ENCODE data around the gene TCIRG1.
"Not testable (repeated sequence)": the region's sequence is repeated elsewhere in the genome, so short reads cannot be mapped to it uniquely, and the experiment has no call there.

TCIRG1 gene, protein sequence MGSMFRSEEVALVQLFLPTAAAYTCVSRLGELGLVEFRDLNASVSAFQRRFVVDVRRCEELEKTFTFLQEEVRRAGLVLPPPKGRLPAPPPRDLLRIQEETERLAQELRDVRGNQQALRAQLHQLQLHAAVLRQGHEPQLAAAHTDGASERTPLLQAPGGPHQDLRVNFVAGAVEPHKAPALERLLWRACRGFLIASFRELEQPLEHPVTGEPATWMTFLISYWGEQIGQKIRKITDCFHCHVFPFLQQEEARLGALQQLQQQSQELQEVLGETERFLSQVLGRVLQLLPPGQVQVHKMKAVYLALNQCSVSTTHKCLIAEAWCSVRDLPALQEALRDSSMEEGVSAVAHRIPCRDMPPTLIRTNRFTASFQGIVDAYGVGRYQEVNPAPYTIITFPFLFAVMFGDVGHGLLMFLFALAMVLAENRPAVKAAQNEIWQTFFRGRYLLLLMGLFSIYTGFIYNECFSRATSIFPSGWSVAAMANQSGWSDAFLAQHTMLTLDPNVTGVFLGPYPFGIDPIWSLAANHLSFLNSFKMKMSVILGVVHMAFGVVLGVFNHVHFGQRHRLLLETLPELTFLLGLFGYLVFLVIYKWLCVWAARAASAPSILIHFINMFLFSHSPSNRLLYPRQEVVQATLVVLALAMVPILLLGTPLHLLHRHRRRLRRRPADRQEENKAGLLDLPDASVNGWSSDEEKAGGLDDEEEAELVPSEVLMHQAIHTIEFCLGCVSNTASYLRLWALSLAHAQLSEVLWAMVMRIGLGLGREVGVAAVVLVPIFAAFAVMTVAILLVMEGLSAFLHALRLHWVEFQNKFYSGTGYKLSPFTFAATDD

DNA sequence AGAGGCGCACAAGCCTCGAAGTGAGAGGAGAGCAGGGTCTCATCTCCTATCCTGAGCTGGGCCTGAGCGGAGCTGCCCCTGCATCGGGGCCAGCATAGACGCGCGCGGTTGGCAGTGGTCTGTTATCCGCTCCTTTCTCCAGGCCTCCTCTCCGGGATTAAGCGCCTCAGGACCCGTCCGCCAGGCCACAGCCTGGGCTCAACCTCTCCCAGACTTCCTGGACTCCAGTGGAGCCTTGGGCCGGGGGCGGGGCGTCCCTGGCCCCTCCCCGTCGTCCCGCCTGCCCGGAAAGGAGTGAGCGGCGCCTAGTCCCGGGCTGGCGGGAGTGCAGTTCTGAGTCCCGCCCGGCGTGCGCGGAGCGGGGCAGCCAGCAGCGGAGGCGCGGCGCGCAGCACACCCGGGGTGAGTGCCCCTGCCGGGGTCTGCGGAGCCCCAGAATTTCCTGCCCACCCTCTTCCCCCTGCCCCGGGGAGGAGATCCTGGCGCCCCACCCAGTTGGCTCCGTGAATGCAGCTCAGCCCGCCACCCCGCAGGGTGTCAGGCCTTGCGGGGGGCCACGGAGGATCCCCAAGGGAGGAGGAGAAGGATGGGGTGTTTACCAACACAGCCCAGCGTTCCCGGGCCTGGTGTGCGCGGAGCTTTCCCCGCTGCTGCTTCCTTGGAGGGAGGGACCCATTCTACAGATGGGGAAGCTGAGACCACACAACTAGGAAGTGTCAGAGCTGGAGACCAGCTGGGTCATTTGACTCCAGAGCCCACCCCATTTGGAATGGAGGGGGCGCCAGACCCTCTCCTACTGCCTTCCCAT, at the start of gene TCIRG1:
TSS of gene TCIRG1 (plus strand) at position 308 of the 808 bp plus-strand sequence. CDS start 2,247 bp downstream, outside the sequence.
- DNase-seq (ENCODE audit: low spot score), result peak; percentile 64

DNA sequence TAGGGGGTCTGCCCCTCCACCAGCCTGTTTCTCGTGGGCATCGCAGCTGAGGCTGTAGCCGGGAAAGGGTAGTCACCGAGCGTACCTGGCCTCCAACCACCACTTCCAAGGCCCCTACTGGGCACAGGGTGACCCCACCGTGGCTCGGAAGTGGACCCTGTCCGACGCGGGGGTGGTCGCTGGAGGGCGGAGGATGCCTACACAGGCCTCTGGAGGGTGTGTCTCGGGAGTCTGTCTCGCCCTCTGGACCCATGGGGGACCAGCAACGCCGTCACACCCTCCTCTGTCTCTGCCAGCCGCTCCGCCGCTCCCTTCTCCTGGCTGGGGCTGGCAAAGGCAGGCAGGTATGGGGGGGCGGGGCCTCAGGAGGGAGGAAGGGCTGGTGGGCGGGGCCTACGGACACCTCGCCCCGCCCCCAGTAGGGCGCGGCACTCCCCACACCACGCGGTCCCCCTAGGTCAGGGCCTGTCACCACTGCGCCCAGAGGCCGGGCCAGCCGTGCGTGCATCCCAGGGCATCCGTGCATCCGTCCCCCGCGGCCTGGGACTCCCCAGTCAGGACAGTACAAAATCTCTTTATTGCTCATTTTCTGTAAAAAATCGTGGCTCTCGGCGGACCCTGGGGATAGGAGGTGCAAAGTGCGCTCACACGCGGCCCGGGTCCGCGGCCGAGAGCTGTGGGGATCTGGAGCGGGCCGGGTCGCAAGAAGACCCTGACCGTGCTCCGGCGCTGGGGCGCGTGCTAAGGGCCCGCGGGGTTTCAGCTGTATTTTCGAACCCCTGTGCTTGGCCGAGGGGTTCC, 48.1 kb upstream of the TCIRG1 start:
- not testable (repeated sequence) for DNase-seq (ENCODE audit: low spot score)

DNA sequence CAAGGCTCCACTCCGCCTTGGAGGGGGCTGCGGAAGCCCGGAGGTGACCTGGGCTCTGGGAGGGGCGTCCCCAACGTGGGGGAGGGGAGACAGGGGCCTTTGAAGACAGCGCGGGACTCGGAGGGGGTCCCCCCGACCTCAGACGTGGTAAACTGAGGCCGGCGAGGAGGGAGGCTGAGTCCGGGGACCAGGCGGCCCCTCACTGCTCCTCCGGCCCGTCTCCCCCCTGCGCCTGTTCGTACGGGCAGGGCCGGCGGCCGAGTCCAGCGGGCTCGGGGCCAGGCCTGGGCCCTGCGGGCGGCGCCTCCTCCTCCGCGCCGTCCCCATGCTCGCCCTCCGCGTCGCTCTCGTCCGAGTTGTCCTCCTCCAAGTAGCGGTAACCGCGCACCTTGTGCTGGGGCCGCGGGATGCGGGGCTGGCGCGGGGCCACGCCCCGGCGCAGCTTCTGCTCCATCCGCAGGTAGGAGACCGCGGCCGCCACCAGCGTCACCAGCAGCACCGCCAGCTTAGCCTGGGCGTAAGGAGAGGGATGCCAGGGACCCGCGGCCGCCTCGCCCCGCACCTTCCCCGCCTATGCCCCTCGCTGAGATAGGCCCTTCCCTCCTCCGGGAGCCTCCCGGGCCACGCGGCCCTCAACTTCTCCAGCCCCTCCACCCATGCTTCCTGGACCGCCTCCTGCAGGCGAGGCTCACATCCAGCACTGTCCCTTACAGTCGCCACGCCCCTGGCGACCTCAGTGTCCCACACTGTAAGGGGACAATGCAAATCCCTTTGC, 47.3 kb upstream of the TCIRG1 start:
- DNase-seq (ENCODE audit: low spot score), result not testable (repeated sequence)

DNA sequence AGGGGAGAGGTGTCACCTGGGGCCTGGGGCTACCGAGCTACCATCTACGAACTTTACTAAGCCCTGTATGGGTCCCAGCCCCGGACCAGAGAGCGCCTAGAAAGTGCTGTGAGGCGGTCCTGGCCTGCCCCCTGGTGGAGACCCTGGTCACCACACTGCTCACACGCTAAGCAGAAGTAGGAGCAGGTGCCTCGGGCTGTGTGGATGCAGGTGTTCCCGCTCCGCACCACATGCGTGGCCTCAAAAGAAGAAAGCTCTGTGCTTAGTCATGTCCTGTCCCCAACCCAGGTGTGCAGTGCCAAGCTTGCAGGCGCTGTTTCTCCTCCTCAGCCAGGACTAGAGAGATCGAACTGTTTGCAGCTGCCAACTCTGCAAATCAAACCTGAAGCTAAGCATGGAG, 45.0 kb upstream of the TCIRG1 start:
- DNase-seq (ENCODE audit: low spot score), result not testable (repeated sequence)

DNA sequence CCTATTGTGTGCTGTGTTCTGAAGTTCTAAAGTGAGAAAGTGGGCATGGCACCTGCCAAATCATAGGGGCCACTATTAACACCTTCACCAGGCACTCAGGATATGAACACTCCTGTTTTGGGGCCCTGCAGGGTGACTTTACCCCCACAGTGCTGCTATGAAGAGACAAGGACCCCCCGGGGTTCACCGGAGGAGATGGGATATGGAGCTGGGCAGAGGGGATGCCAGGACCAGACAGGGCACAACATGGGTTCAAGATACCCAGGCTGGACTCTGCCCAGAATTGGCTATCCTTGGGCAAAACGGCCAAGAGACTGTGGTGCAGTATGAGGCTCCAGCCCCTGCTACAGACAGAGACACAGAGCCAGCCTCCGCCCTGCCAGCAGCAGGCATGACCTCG, 44.4 kb upstream of the TCIRG1 start:
- DNase-seq (ENCODE audit: low spot score), result not testable (repeated sequence)

DNA sequence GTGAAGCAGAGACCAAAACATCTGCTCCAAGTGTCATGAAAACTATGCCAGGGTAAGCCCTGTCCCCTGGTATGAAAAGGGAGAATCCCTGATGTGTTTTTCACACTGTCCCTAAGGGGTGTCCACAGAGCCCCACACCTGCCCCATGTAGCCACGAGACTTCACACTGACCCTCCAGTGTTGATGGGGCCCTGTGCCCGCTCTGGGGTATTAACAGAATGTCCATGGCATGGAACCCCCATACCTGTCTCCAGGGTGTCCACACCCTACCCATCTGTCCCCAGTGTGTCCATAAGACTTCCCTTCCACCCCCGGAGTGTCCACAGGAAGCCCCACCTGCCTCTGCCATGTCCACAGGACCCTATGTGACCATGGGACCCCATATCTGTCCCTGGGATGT, 43.7 kb upstream of the TCIRG1 start:
- DNase-seq (ENCODE audit: low spot score), result not testable (repeated sequence)

DNA sequence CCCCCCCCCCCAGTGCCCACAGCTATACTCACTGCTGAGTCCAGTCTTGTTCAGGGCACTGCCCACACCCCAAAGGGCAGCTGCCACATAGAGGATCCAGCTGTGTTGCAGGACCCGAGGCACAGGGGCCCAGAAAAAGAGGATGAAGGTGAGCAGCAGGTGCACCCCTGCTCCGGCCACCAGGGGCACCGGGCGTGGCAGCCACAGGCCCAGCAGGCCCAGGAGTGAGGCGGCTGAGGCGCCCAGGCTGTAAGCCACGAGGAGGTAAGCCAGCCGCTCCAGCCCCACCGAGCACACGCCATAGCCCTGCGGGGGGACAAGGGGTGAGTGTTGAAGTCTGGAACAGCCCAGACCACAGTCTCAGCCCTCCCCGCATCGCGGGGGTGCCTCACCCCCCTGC, 43.2 kb upstream of the TCIRG1 start:
- DNase-seq (ENCODE audit: low spot score), result not testable (repeated sequence)

DNA sequence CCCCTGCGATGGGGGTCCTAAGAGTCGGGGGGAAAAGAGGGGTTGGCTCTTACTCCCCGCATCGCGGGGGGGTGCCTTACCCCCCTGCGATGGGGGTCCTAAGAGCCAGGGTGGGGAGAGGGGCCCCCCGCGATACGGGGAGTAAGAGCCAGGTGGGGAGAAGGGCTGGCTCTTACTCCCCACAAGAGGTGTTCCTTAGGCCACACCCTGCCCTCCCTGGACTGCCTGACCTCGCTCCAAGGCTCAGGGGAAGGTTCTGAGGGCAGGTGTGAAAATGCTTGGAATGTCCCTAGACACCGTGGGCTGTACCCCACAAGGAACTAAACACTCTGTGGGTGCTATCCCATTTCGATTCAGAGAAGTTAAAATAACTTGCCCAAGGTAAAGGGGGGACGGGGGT, 42.8 kb upstream of the TCIRG1 start:
- no peak for DNase-seq (ENCODE audit: low spot score)

DNA sequence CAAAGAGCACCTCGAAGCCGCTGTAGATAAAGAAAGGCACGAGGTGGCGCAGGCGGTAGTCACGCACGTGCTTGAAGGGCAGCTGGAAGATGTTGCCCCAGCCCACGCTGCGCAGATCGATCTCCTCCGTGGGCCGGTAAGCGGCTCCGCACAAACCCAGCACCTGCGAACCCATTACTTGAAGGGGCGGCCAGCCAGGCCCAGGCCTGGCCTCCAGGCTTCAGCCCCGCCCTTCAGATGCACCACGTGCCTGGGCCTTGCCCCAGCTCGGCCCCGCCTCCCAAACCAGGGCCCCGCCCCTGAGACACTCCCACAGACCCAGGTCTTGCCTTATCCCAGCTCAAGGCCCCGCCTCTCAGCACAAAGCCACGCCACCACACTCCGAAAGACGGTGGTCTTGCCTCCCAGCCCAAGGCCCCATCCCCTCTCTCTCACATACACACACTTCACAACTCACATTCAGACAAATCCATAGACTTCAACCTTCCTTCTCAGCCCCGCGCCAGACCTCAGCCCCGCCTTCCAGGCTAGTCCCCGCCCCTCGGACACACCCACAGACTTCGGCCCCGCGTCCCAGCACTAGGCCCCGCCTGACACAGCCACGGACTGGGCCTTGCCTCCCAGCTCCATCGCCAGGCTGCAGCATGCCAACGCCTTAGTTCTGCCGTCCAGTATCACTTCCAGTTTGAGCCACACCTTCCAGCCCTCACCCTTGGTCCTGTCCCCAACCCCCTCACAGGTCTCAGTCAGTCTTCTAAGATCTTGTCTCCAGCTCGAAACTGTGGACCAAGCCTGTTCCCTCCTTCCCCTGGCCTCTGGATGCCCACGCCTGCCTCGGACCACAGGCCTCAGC, 42.0 kb upstream of the TCIRG1 start:
- DNase-seq (ENCODE audit: low spot score), result no peak

DNA sequence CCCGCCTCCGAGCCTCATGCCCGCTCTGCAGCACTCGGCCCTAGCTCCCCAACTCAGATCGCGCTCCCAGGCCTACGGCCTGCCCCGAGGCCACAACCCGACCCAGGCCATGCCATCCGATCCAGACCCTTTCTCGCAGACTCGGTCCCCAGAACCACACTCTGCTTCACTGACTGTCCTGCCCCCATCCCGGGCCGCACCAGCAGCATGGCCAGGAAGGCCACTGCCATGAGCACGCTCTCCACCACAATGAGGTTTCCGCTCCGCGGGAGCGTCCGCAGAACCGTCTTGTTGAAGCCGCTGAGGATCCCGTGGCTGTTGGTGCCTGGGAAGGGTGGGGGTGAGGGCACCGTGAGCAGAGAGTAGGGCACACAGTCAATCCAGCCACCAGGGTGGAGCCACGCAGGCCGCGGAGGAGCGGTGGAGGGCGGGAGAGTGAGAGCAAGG, 41.3 kb upstream of the TCIRG1 start:
- no peak for DNase-seq (ENCODE audit: low spot score)

DNA sequence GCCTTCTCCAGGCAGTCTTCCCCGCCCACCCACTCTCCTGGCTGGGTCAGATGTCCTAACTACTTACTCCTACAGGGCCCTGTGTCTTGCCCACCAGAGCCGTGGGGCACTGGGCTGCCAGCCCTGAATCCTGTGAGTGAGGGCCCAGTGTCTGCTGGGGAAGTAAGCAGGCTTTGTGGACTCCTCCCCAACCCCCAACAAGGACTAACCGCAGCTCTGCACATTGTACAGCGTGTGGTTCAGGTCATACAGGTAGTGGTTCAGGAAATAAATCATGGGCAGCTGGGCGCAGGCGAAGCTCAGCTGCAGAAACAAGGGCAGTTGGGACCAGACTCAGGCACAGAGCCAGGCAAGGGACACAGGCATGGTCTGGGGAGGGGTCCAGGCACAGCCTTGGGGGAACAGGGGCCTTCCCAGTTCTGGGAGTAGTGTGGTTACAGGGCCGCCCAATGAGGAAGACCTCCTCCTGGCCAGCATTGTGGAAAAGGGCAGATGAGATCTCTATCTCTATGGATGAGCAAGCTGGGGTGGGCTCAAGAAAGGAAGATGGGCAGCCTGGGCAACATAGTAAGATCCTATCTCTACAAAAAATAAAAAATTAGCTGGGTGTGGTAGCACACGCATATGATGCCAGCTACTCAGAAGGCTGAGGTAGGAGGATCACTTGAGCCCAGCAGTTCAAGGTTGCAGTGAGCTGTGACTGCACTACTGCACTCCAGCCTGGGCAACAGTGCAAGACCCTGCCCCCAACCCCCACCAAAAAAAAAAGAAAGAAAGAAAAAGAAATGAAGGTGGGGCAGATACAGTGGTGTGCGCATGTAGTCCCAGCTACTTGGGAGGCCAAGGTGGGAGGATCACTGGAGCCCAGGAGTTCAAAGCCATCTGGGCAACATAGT, 40.4 kb upstream of the TCIRG1 start:
- DNase-seq (ENCODE audit: low spot score), result no peak

DNA sequence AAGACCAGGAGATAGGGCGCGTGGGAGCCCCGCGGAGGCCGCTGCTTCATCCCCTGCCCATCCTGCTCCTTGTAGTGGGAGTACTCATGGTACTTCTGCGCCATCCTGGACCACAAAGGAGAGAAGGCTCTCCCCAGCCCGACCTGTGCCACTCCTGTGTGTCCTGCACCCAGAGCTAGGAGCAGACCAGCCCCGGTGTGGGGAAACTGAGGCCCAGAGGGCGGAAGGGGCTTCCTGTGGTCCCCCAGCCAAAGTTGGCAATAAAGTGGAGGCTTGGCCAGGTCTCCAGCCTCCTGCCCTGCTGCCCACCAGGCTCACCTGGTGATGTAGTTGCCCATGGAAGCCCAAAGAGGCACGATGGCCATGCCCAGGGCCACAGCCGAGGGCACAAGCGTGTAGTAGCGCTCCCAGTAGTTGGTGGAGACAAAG, 39.6 kb upstream of the TCIRG1 start:
- no peak for DNase-seq (ENCODE audit: low spot score)

DNA sequence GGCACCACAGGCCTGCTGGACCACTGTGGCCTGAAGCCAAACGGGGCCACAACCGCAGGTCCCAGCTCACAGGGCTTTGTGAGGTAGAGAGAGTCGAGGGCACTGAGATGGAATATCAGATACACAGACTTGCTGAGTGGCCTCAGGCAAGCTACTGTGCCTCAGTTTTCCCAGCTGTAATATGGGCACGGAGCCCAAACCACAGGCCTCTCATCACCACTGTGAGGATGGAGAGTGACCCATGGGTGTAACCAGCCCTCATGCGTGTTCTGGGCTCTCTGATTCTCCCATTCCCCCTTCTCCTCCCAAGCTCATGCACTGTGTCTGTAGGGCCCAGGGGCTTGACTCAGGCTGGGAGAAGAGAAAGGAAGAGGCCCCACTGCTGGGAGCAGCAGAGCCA, 39.1 kb upstream of the TCIRG1 start:
- DNase-seq (ENCODE audit: low spot score), result no peak

DNA sequence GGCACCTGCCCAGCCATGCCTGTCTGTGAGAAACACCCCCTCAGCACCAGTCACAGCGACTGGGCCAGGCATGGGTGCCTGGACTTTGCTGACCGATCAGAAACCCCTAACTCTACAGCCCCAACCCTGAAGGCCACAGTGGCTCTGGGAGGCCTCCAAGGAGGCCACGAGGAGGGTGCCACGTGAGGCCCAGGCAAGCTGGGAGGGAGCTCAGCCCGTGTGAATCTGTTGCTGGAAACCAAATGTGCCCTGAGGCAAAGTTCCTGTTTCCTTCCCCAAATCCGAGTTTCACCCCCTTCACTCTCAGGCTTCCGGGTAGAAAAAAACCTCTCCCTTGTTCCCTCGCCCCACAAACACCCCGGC, 36.3 kb upstream of the TCIRG1 start:
- no peak for DNase-seq (ENCODE audit: low spot score)

DNA sequence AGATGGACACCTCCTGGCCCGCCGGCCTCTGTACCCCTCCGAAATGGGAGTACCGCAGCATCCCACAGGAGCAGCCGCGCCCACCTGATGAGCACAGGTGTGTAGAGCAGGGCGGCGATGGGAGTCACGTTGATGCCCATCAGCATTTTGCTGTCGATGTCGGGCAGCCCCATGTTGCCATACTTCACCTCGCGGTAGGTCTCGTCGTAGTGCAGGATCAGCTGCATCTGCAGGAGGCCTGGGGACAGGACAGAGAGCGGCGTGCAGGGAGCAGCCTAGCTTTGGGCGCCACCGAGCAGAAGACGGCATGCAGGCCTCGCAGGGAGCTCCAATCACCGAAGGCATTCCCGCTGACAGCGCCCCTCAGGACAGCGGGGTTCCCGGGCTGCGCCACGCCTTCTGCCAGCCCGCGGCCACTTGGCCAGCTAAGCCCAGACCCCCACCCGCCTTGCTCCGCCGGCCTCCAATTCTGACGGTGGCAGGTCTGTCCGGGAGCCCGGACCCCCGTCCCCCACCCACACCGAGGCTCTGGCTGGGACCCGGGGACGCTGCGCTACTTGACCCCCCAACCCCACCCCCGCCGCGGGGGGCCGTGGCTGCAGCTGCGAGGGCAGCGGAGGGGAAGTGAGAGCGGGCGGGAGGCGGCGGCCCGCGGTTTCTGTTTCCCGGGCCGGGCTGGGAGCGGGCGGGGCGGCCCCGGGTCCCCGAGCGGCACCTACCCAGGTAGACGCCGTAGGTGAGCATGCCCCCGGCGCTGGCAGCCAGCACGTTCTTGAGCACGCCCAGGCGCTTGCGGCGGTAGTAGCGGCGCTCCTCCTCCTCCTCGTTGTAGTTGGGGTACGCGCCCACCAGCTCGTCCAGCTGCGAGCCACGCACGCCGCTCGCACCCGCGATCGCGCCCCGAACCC, 35.6 kb upstream of the TCIRG1 start:
- DNase-seq (ENCODE audit: low spot score), result no peak

DNA sequence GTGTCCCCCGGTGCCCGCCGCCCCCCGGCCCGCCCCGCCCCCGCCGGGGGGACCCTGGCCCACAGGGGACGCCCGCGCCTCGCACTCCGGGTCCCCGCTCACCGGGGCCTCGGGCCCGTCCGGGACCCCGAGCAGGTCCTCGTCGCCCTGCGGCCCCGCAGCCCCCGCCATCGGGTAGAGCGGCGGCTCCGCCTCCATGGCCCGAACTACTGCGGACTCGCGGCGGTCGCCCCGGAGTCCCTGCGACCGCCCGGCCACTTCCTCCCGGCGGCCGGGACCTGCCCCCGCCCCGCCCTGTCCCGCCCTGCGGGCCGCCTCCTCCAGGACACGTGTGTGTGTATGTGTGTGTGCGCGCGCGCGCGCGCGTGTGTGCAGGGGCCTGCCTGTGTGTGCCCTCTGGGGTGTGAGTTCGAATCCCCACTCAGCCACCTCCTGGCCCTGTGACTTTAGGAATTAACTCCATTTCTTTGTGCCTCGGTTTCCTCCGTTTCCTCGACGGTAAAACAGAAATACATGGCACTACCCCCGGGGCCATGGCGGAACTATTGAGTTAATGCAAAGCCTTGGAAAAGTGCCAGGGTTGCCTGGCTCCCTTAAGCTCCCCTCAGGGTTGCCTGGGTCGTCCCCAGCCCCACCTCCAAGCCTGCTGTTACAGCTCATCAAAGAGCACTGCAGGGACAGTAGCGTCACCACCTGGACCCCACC, 34.8 kb upstream of the TCIRG1 start, which contains the start of gene UNC93B1:
TSS of gene UNC93B1 (minus strand) at position 252 of the 705 bp plus-strand sequence. CDS start at position 198, 54 bp downstream.
- no peak for DNase-seq (ENCODE audit: low spot score)
